ENCODE results near the gene MAP4K2. TPM values are rescaled to one million over a fixed set of nuclear protein-coding genes. Genes with fewer than 3 reads are reported as not detected.
"Not testable (repeated sequence)": the region's sequence is repeated elsewhere in the genome, so short reads cannot be mapped to it uniquely, and the experiment has no call there.

MAP4K2 gene
- 13.1 TPM for total RNA-seq

GRCh38 chr11:64803158-64803845 is at the start of gene MAP4K2:
Gene MAP4K2 (minus strand): TSS chr11:64803214. CDS start chr11:64803149, 65 bp downstream.
- peak; percentile 94 for DNase-seq

GRCh38 chr11:64851831-64852351 is 48.9 kb upstream of the MAP4K2 start:
- no peak for DNase-seq

DNA sequence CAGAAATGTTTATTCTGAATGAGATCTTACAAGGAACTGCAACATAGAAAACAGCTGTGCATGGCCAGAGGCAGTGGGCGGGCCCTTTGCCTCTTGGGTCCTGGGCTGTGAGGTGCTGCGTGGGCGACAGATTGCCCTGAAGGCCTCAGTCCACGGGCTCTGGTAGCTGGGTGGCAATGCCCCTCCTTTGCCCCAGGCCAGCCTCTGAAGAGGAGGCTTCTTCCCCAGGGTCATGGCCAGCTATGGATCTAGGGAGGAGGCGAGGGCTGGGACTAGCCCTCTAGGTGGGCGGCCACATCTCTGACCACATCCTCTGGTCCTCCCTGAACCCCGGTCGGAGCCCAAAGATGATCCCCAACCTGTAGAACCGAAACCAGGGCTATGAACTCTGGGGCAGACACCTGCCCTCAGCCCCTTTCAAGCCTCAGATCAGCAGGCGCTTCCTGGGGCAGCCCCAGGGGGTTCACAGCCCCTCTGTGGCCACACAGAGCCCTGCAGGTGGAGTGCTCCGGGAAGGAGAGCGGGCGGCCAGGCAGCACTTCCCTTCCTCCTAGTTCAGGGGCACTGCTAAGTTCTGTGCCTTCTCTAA is 48.1 kb upstream of the MAP4K2 start:
- no peak for DNase-seq

DNA sequence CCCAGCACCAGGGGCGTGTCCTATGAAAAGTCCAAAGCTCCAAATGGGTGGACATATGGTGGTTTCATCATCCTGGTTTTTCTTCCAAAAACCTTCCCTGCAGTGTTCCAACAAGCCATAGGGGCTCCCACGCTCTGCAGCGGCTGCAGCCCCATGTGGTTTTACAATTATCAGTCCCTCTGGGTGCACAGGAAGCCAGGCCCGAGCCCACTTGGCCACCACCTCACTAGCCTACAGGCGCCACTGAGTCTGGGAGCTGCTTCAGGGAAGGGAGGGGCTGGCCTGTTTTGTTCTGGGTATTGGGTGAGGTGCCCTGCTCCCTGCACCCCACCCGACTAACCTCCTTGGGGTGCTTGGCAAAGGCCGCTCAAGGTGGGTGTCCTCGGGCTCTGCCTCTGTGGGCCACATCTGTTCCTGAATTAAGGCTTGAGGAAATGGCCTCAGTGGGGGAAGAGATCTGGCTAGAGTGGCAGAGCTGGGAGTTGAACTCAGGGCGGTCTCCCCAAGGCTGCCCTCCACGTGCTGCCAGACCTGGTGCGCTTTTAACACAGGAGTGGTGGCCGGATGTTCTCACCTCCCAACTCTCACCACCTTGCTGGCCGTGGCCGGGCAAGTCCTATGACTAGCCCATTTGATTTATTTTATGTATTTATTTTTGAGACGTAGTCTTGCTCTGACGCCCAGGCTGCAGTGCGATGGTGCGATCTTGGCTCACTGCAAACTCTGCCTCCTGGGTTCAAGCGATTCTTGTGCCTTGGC is 46.8 kb upstream of the MAP4K2 start:
- no peak for DNase-seq

DNA sequence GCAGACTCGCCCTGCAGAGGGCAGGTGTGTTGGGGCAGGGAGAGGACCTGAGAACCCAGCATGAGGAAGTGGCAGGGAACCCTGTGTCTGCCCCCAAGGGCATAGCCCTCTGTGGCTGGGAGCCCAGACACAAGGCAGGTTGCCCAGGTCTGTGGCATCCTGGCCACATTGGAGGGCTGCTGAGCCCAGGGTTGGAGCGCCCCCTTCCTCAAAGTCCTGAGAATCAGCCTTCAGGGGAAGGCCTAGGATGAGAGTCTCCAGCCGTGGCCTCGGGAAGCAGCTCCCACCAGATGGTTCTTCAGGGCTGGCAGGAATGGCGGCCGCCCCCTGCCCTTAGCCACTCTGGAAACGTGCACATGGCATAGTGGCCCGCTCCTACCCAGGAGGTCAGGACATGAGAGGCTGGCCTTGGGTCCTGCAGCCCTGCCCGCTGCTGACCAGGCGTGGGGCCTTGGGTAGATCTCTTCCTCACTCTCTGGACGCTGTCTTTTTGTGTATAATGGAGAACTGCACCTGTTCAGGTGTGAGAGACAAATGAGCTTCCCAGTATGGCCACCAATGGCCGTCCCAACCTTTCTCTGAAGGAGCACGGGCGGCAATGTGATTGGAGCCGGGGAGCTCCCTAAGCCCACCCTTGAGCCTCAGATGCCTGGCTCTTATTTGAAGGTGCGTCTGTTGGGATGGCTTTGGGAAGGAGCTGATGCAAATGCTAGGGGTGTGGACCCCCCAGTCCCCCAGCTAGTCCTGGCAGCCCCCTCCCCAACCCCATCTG is 46.0 kb upstream of the MAP4K2 start:
- DNase-seq = no peak

- DNase-seq = no peak
These were observed 45.3 kb upstream of the MAP4K2 start for GRCh38 chr11:64848214-64848825.

DNA sequence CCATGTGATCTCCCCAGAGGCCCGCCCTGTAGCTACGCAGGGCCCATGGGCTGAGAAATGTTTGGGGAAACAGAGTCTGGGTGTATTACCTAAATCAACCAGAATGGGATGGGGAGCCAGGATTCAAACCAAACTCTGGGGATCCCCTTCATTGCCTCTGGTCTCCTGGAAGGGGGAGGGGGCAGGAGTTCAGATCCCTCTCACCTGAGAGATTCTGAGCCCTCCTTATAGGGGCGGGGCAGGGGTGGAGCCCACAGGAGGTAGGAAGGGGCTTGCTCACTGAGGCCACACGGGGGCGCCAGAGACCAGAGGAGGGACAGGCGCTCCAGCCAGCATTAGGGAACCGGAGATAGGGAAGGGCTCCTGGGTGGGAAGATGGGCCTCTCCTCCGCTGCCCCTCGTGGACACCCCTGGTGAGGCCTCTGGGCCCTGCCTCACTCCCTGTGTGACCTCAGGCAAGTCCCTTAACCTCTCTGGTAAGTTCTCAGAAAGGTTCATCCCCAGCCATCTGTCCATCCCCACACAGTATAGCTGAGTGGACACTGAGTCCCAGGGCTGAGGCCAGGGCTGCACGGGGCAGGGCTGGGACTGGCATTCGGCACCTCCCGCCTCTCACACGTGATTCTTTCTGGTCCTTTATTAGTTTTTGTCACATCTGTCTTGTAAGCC is 44.1 kb upstream of the MAP4K2 start:
- DNase-seq = peak; percentile 98

GRCh38 chr11:64845776-64846129 is 42.7 kb upstream of the MAP4K2 start:
- not testable (repeated sequence) for DNase-seq

DNA sequence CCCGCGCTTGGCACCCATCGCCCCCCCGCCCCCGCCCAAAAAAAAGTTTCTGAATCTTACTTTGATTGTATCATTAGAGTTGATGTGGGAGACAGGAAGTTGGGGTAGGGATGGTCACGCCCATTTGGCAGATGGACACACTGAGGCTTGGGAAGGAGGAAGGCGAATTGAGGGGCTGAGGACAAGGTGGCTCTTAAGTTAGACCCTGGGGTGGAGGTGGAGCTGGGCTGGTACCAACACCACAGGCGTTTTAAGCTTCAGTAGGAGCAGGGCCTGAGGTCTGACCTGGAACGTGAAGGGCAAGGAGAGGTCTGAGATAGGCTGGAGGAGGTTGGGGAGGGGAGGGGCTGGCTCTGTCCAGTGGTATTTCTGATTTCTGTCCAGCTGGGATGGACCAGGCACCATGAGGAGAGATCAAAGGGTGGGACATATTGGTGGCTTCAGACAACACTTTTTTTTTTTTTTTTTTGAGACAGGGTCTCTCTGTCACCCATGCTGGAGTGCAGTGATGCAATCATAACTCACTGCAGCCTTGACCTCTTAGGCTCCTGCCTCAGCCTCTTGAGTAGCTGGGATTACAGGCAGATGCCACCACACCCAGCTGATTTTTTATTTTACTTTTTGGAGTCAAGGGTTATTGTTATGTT is 42.2 kb upstream of the MAP4K2 start:
- no peak for DNase-seq

DNA sequence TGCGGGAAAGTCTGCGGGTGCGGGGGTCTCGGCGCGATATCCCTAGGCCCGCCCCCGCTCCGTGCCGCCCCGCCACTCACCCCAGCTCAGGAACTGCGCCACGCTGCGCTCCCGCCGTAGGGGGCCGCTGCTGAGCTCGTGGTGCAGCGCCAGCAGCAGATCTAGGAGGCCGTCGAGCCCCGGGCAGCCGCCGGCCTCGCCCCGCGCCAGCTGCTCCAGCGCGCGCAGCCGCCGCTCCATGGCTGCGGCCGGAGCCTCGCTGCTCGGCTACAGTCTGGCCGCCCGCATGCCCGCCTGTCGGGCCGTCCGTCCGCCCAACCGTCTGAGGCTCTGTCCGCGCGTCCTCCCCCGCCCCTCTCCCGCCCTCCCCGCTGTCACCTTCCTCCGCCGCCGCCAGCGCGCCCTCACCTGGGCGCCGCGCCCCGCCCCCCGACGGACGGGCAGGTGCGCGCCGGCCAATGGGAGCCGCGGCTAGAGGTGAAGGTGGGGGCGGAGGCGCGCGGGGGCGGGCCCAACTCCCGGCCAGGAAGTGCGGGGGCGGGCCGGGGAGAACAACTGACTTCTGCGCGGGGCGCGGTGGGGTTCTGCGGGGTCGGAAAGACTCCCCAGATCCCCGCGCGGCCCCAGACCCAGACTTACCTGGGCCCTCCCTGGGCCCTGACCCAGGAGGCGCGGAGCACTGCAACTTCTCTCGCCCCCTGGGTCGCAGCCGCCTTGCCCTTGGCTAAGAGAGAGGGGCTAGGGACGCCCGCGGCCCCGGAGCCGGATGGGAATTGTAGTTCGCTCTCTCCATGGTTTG is 41.5 kb upstream of the MAP4K2 start, which contains the start of gene CDC42BPG:
TSS of gene CDC42BPG (minus strand) at position 324 of the 799 bp plus-strand sequence. CDS start at position 240, 84 bp downstream.
- DNase-seq = peak; percentile 80

GRCh38 chr11:64843686-64844329 is 40.8 kb upstream of the MAP4K2 start:
- no peak for DNase-seq

DNA sequence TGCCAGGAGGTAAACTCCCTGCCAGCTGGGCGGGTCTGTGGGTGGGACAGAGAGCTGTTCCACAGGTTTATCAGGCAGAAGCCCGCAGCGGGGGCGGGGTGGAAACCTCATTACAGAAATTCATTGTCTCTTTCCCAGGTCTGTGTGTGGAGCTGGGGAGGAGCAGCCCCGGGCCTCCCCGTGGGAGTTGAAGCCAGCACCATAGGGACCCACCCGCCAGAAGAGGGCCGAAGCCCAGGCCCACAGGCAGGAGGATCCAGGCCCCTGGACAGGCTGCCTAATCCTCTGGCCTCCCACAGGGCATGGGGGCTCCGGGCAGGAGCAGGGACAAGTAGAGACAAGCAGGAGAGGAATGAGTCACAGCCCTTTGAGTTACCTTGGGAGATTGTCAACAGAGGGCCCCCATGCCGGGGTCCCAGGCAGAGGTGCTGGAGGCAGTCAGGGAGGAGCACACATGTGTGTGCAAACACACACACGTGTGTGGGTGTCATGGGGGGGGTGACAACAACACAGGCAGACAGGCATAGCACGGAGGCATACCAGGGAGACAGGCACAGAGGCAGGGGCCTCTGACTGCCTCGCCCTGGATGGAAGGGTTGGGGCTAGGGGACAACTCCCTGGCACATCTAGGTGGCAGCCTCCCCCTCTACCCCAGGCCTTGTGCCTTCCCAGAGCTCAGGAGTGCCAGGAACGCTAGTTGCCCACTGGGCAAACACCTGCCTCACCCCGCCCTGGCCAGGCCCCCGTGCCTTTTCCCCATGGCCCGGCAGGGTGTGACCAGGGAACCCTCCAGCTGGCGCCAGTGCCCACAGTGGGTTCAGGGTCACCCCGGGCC is 40.1 kb upstream of the MAP4K2 start:
- DNase-seq = peak; percentile 63

DNA sequence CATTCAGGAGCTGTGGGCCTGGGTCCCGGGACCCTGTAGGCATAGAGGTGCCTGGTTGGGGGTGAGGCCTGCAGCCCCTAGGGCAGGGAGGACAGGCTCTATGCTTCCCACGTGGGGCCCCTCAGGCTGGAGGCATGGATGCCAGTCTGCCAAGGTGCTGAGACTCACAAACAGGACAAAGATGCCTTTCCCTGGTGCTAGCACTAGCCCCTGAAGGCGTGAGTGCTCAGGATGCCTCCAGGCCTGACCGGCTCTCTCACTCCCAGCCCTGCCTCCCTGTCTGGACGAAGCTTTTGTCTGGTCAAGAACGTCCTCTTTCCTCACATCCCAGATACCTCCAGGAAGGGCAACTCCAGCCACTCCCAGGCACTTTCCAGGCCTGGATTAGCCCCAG is 39.3 kb upstream of the MAP4K2 start:
- no peak for DNase-seq

GRCh38 chr11:64841592-64842365 is 38.8 kb upstream of the MAP4K2 start:
- no peak for DNase-seq

GRCh38 chr11:64839887-64840782 is 37.1 kb upstream of the MAP4K2 start:
- DNase-seq = no peak

DNA sequence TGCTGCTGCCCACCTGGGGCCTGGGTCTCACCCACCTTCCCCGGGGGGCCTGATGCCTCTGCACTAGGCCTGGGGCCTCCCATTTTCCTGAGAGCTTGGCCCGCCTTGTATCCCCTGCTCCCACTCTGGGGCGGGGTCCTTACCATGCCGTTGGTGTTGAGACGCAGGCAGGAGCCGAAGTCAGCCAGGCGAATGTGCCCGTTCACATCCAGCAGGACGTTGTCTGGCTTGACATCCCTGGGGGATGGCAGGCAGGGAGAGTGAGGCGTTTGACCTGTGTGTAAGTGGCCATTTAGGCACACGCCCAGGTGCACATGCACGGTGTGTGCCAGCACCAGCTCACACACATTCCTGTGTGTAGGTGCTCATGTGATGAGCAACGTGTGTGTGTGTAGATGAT is 36.3 kb upstream of the MAP4K2 start:
- DNase-seq = no peak
